ENCODE data around the gene SCAF1.
A peak's percentile ranks its signal among the peaks of the same experiment; 100 is the strongest.
"Not testable (repeated sequence)": the region's sequence is repeated elsewhere in the genome, so short reads cannot be mapped to it uniquely, and the experiment has no call there.

The SCAF1 gene

GRCh38 chr19:49616945-49617344, 25.1 kb upstream of the SCAF1 start:
- DNase-seq: no peak

- not testable (repeated sequence) for DNase-seq
These were observed 24.1 kb upstream of the SCAF1 start for GRCh38 chr19:49617860-49618259.

GRCh38 chr19:49624967-49625910, 16.8 kb upstream of the SCAF1 start:
- no peak for DNase-seq

GRCh38 chr19:49626226-49626625, 15.8 kb upstream of the SCAF1 start:
- DNase-seq: no peak

GRCh38 chr19:49629659-49630058, 12.3 kb upstream of the SCAF1 start:
- no peak for DNase-seq

GRCh38 chr19:49631014-49631588, 10.9 kb upstream of the SCAF1 start:
- no peak for DNase-seq

- DNase-seq: no peak
These were observed 10.3 kb upstream of the SCAF1 start for GRCh38 chr19:49631610-49632192.

GRCh38 chr19:49632576-49632975, 9.4 kb upstream of the SCAF1 start:
- DNase-seq: no peak

GRCh38 chr19:49633273-49633672, 8.7 kb upstream of the SCAF1 start:
- not testable (repeated sequence) for DNase-seq

GRCh38 chr19:49635530-49636232, 6.3 kb upstream of the SCAF1 start:
- peak; percentile 45 to 77 for DNase-seq

- no peak for DNase-seq
These were observed 5.6 kb upstream of the SCAF1 start for GRCh38 chr19:49636233-49636932.

GRCh38 chr19:49637821-49638738, 3.9 kb upstream of the SCAF1 start:
- DNase-seq: peak; percentile 47 to 50

- DNase-seq: no peak
These were observed 2.5 kb upstream of the SCAF1 start for GRCh38 chr19:49639401-49640112.

- DNase-seq: peak; percentile 100
These were observed 1.7 kb upstream of the SCAF1 start, which contains the start of gene RRAS for GRCh38 chr19:49640113-49640898. Gene RRAS, minus strand, starts transcription at chr19:49640143. Its CDS starts 45 bp downstream, at chr19:49640098.

GRCh38 chr19:49642492-49643035, 555 bp downstream of the SCAF1 start:
- DNase-seq: no peak

- DNase-seq: no peak
These were observed 1.5 kb downstream of the SCAF1 start for GRCh38 chr19:49643466-49643865.

GRCh38 chr19:49645592-49645991, 3.6 kb downstream of the SCAF1 start:
- no peak for DNase-seq

- DNase-seq: no peak
These were observed 4.0 kb downstream of the SCAF1 start for GRCh38 chr19:49645995-49646394.

- no peak for DNase-seq
These were observed 4.6 kb downstream of the SCAF1 start for GRCh38 chr19:49646586-49646985.
